GM04504 (cell line): ENCODE results near the gene NOPCHAP1.
"Not testable (repeated sequence)": the region's sequence is repeated elsewhere in the genome, so short reads cannot be mapped to it uniquely, and the experiment has no call there.

Experiments used
- DNase-seq: peaks from one replicate; pipeline ENCODE4 v3.0.0-alpha.2; 2012; ENCODE audit warnings: low read depth

The NOPCHAP1 gene

GRCh38 chr12:104986022-104986941, at the start of gene NOPCHAP1:
Gene NOPCHAP1, plus strand, starts transcription at chr12:104986316. Its CDS starts 37 bp downstream, at chr12:104986353.
- DNase-seq, result peak; percentile 61

GRCh38 chr12:104938371-104938770, 47.7 kb upstream of the NOPCHAP1 start:
- no peak for DNase-seq

GRCh38 chr12:104939089-104939488, 47.0 kb upstream of the NOPCHAP1 start:
- no peak for DNase-seq

GRCh38 chr12:104941454-104941853, 44.7 kb upstream of the NOPCHAP1 start:
- DNase-seq, result no peak

- DNase-seq, result no peak
Observed at GRCh38 chr12:104942075-104942474, 44.0 kb upstream of the NOPCHAP1 start.

- not testable (repeated sequence) for DNase-seq
Observed at GRCh38 chr12:104943401-104943800, 42.7 kb upstream of the NOPCHAP1 start.

- no peak for DNase-seq
Observed at GRCh38 chr12:104944252-104944651, 41.9 kb upstream of the NOPCHAP1 start.

- not testable (repeated sequence) for DNase-seq
Observed at GRCh38 chr12:104948716-104949115, 37.4 kb upstream of the NOPCHAP1 start.

GRCh38 chr12:104951759-104952509, 34.2 kb upstream of the NOPCHAP1 start:
- no peak for DNase-seq

- DNase-seq, result no peak
Observed at GRCh38 chr12:104952816-104953215, 33.3 kb upstream of the NOPCHAP1 start.

GRCh38 chr12:104953323-104953722, 32.8 kb upstream of the NOPCHAP1 start:
- DNase-seq, result no peak

GRCh38 chr12:104955703-104956102, 30.4 kb upstream of the NOPCHAP1 start:
- no peak for DNase-seq

GRCh38 chr12:104956870-104957718, 29.0 kb upstream of the NOPCHAP1 start:
- no peak for DNase-seq

- DNase-seq, result no peak
Observed at GRCh38 chr12:104957719-104958000, 28.5 kb upstream of the NOPCHAP1 start.

GRCh38 chr12:104958001-104958804, 27.9 kb upstream of the NOPCHAP1 start, which contains the start of gene SLC41A2:
Gene SLC41A2, minus strand, starts transcription at chr12:104958290. Its CDS starts 29,763 bp downstream, at chr12:104928527.
- peak; percentile 82 for DNase-seq

- no peak for DNase-seq
Observed at GRCh38 chr12:104958805-104959334, 27.2 kb upstream of the NOPCHAP1 start.

- DNase-seq, result peak; percentile 37
Observed at GRCh38 chr12:104959335-104959841, 26.7 kb upstream of the NOPCHAP1 start.

- no peak for DNase-seq
Observed at GRCh38 chr12:104960464-104960863, 25.7 kb upstream of the NOPCHAP1 start.

GRCh38 chr12:104963757-104964156, 22.4 kb upstream of the NOPCHAP1 start:
- no peak for DNase-seq

GRCh38 chr12:104964167-104964855, 21.8 kb upstream of the NOPCHAP1 start:
- no peak for DNase-seq
